K562 (cell line): Measurements from ENCODE around the gene CFAP54. TPM values are rescaled to one million over a fixed set of nuclear protein-coding genes. Genes with fewer than 3 reads are reported as not detected.

Source experiments
- CHD4 ChIP-seq: fragments of 200-600 bp; sonication (generic); IDR thresholded peaks from 3 replicates; pipeline ENCODE4 v1.6.1; 2012; ENCODE audit warnings: low read depth, mild to moderate bottlenecking, mixed read lengths, low read length, inconsistent platforms; ENCODE audit not compliant: insufficient read depth, insufficient replicate concordance, poor library complexity, severe bottlenecking
- CREBBP ChIP-seq: IDR thresholded peaks from one replicate; pipeline ENCODE4 v1.6.1; 2012; ENCODE audit warnings: low read depth, mild to moderate bottlenecking, control low read depth, inconsistent platforms, low read length
- ZNF121 ChIP-seq: sonication (generic); formaldehyde crosslinking; conservative IDR thresholded peaks from 2 replicates; pipeline ENCODE4 v1.8.0; 2022; ENCODE audit warnings: missing genetic modification reagents
- ZNF124 ChIP-seq: sonication (generic); formaldehyde crosslinking; IDR thresholded peaks from 2 replicates; pipeline ENCODE4 v1.8.1; 2022; ENCODE audit warnings: missing genetic modification reagents
- ZNF143 ChIP-seq: sonication (generic); formaldehyde crosslinking; IDR thresholded peaks from 2 replicates; pipeline ENCODE4 v1.9.0; 2022; ENCODE audit warnings: mild to moderate bottlenecking, missing genetic modification reagents
- ZNF384 ChIP-seq: IDR thresholded peaks from 2 replicates; pipeline ENCODE4 v1.6.1; 2012; ENCODE audit warnings: low read depth, low read length, improper control_type of control experiment
- polyA plus RNA-seq, 8 experiments: library from polyadenylated mRNA; depleted of rRNA in 4 of 8; stranded (reverse) in 5 of 8; unstranded in 3 of 8; fragments of >200 nt; fragmentation: Nextera tagmentation in 2 of 8; fragmentation: Illumina TruSeq in 1 of 8; extraction: Ambion mirVana in 2 of 8; extraction: Trizol in 1 of 8; gene quantifications; 2 replicates each; pipeline versions ENCODE4 v1.2.1 to v1.2.3, GENCODE V29; 2011 to 2014; ENCODE audit warnings: inconsistent platforms in 1 of 8, missing spikeins in 1 of 8
- total RNA-seq, 7 experiments: library from RNA; depleted of rRNA in 6 of 7; stranded (reverse); fragments of >200 nt in 6 of 7; fragmentation: Illumina TruSeq in 2 of 7; extraction: Trizol in 2 of 7; gene quantifications; 2 replicates each; pipeline versions ENCODE4 v1.2.1 to v1.2.3, GENCODE V29; 2011 to 2021; ENCODE audit warnings: low replicate concordance in 1 of 7
- TF ChIP-seq, protein P1 (sequence below), 2 experiments: fragments of 450-650 bp in 1 of 2; sonication (generic) in 1 of 2; formaldehyde crosslinking in 1 of 2; IDR thresholded peaks; 2 replicates each; pipeline versions ENCODE4 v1.7.1 to v1.9.0; 2016 to 2022; ENCODE audit warnings: inconsistent platforms in 1 of 2, mild to moderate bottlenecking in 1 of 2, missing genetic modification reagents in 1 of 2
- TF ChIP-seq, protein P2 (sequence below): sonication (generic); formaldehyde crosslinking; IDR thresholded peaks from 2 replicates; pipeline ENCODE4 v1.4.0; 2020; ENCODE audit warnings: mild to moderate bottlenecking, missing genetic modification reagents
- TF ChIP-seq, protein P3 (sequence below): fragments of 250-450 bp; sonication (Bioruptor Pico); IDR thresholded peaks from 2 replicates; pipeline ENCODE4 v1.4.0; 2020; ENCODE audit warnings: mild to moderate bottlenecking, moderate library complexity, borderline replicate concordance

CFAP54 gene
- total and polyA plus RNA-seq, 9 of the 15 experiments (the other 6 are each of a cell fraction or from before 2014, with no cell fraction given) = 0.03 to 0.23 (median 0.10) TPM; not detected in 3

DNA sequence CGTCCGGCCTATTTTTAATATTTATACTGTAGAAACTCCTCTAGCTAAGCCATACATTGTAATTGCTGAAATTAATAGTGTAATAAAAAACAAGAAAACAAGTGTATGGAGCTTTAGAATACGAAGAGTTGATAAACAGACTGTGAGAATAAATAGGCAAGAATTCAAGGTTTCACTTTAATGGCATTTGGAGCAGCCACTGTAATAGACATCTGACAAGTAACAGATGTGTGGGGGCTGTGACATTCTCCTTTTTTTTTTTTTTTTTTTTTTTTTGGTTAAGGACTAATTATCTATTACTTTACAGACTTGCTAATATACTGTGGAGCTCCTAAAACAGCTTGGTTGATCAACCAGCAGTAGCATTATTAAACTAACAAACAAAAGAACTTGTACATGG lies 42.1 kb upstream of the CFAP54 start (continued):
- TF ChIP-seq, protein P1, sequence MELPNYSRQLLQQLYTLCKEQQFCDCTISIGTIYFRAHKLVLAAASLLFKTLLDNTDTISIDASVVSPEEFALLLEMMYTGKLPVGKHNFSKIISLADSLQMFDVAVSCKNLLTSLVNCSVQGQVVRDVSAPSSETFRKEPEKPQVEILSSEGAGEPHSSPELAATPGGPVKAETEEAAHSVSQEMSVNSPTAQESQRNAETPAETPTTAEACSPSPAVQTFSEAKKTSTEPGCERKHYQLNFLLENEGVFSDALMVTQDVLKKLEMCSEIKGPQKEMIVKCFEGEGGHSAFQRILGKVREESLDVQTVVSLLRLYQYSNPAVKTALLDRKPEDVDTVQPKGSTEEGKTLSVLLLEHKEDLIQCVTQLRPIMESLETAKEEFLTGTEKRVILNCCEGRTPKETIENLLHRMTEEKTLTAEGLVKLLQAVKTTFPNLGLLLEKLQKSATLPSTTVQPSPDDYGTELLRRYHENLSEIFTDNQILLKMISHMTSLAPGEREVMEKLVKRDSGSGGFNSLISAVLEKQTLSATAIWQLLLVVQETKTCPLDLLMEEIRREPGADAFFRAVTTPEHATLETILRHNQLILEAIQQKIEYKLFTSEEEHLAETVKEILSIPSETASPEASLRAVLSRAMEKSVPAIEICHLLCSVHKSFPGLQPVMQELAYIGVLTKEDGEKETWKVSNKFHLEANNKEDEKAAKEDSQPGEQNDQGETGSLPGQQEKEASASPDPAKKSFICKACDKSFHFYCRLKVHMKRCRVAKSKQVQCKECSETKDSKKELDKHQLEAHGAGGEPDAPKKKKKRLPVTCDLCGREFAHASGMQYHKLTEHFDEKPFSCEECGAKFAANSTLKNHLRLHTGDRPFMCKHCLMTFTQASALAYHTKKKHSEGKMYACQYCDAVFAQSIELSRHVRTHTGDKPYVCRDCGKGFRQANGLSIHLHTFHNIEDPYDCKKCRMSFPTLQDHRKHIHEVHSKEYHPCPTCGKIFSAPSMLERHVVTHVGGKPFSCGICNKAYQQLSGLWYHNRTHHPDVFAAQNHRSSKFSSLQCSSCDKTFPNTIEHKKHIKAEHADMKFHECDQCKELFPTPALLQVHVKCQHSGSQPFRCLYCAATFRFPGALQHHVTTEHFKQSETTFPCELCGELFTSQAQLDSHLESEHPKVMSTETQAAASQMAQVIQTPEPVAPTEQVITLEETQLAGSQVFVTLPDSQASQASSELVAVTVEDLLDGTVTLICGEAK (IDR thresholded peaks at IDR 0.05) = no peak
- TF ChIP-seq, protein P1 (CRISPR knock-in tag; IDR thresholded peaks at IDR 0.05) = no peak
- TF ChIP-seq ZNF124 (CRISPR knock-in tag) (no peak), ZNF121 (no peak), CREBBP (no peak), ZNF384 (no peak), CHD4 (no peak), ZNF143 (CRISPR knock-in tag) (no peak)
- TF ChIP-seq, protein P2, sequence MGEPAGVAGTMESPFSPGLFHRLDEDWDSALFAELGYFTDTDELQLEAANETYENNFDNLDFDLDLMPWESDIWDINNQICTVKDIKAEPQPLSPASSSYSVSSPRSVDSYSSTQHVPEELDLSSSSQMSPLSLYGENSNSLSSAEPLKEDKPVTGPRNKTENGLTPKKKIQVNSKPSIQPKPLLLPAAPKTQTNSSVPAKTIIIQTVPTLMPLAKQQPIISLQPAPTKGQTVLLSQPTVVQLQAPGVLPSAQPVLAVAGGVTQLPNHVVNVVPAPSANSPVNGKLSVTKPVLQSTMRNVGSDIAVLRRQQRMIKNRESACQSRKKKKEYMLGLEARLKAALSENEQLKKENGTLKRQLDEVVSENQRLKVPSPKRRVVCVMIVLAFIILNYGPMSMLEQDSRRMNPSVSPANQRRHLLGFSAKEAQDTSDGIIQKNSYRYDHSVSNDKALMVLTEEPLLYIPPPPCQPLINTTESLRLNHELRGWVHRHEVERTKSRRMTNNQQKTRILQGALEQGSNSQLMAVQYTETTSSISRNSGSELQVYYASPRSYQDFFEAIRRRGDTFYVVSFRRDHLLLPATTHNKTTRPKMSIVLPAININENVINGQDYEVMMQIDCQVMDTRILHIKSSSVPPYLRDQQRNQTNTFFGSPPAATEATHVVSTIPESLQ = no peak
- TF ChIP-seq, protein P3, sequence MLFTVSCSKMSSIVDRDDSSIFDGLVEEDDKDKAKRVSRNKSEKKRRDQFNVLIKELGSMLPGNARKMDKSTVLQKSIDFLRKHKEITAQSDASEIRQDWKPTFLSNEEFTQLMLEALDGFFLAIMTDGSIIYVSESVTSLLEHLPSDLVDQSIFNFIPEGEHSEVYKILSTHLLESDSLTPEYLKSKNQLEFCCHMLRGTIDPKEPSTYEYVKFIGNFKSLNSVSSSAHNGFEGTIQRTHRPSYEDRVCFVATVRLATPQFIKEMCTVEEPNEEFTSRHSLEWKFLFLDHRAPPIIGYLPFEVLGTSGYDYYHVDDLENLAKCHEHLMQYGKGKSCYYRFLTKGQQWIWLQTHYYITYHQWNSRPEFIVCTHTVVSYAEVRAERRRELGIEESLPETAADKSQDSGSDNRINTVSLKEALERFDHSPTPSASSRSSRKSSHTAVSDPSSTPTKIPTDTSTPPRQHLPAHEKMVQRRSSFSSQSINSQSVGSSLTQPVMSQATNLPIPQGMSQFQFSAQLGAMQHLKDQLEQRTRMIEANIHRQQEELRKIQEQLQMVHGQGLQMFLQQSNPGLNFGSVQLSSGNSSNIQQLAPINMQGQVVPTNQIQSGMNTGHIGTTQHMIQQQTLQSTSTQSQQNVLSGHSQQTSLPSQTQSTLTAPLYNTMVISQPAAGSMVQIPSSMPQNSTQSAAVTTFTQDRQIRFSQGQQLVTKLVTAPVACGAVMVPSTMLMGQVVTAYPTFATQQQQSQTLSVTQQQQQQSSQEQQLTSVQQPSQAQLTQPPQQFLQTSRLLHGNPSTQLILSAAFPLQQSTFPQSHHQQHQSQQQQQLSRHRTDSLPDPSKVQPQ (CRISPR knock-in tag) = no peak
